T-helper 2 cell (primary cell): ENCODE measurements around the gene ERICH6B.
"Not testable (repeated sequence)": the region's sequence is repeated elsewhere in the genome, so short reads cannot be mapped to it uniquely, and the experiment has no call there.

Experiments
- DNase-seq, 5 experiments: peaks; one replicate each; pipeline versions ENCODE4 v3.0.0 to v3.0.0-alpha.2; 2012 to 2022
- total RNA-seq, 2 donors: gene quantifications; one replicate each; lab custom pipeline; 2026; lab: John Stamatoyannopoulos, UW

Gene ERICH6B
- total RNA-seq: 0 reads per million in 2 donors

- peak in 1 of 5 experiments; percentile 39 for DNase-seq
These were observed at the start of gene ERICH6B for GRCh38 chr13:45615501-45616101. TSS of gene ERICH6B (minus strand) at chr13:45615739. CDS start at chr13:45597005, 18,734 bp downstream.

- DNase-seq: not testable (repeated sequence)
These were observed 47.4 kb upstream of the ERICH6B start for GRCh38 chr13:45662903-45663302.

GRCh38 chr13:45662162-45662561 lies 46.6 kb upstream of the ERICH6B start:
- DNase-seq: no peak

- not testable (repeated sequence) for DNase-seq
These were observed 44.9 kb upstream of the ERICH6B start for GRCh38 chr13:45660458-45660857.

GRCh38 chr13:45659536-45659935 lies 44.0 kb upstream of the ERICH6B start:
- DNase-seq: no peak

- no peak for DNase-seq
These were observed 43.2 kb upstream of the ERICH6B start for GRCh38 chr13:45658586-45659235.

GRCh38 chr13:45654633-45655349 lies 39.3 kb upstream of the ERICH6B start:
- no peak for DNase-seq

GRCh38 chr13:45645263-45645662 lies 29.7 kb upstream of the ERICH6B start:
- not testable (repeated sequence) for DNase-seq

GRCh38 chr13:45642159-45642558 lies 26.6 kb upstream of the ERICH6B start:
- DNase-seq: not testable (repeated sequence)

GRCh38 chr13:45635291-45635690 lies 19.8 kb upstream of the ERICH6B start:
- DNase-seq: not testable (repeated sequence)

GRCh38 chr13:45630791-45631190 lies 15.3 kb upstream of the ERICH6B start:
- no peak for DNase-seq

- DNase-seq: no peak
These were observed 14.4 kb upstream of the ERICH6B start for GRCh38 chr13:45629940-45630339.

GRCh38 chr13:45628094-45628493 lies 12.6 kb upstream of the ERICH6B start:
- no peak for DNase-seq

- no peak for DNase-seq
These were observed 12.1 kb upstream of the ERICH6B start for GRCh38 chr13:45627656-45628055.

GRCh38 chr13:45626731-45627374 lies 11.3 kb upstream of the ERICH6B start:
- DNase-seq: peak in 1 of 5 experiments; percentile 37

GRCh38 chr13:45623516-45624090 lies 8.1 kb upstream of the ERICH6B start:
- DNase-seq: peak in 1 of 5 experiments; percentile 28

- no peak for DNase-seq
These were observed 6.4 kb upstream of the ERICH6B start for GRCh38 chr13:45621950-45622349.

- DNase-seq: no peak
These were observed 7.6 kb downstream of the ERICH6B start for GRCh38 chr13:45607931-45608330.

- DNase-seq: no peak
These were observed 10.6 kb downstream of the ERICH6B start for GRCh38 chr13:45604892-45605291.

- DNase-seq: no peak
These were observed 12.2 kb downstream of the ERICH6B start for GRCh38 chr13:45603338-45603737.

- no peak for DNase-seq
These were observed 13.1 kb downstream of the ERICH6B start for GRCh38 chr13:45602183-45603170.

GRCh38 chr13:45601680-45602079 lies 13.9 kb downstream of the ERICH6B start:
- no peak for DNase-seq
